Peyer's patch (tissue), 4 donors: ENCODE measurements around the gene JDP2. TPM values are rescaled to one million over a fixed set of nuclear protein-coding genes. Genes with fewer than 3 reads are reported as not detected.
A peak's percentile ranks its signal among the peaks of the same experiment; 100 is the strongest.

Experiments
- DNase-seq, 3 donors: peaks; one replicate each; pipeline ENCODE4 v3.0.0-alpha.2; 2017 to 2019
- H3K27ac ChIP-seq, 4 donors: fragments of 200-600 bp; sonication (generic); one replicate each; pipeline ENCODE4 v1.5.1; 2016 to 2019
- H3K27me3 ChIP-seq, 2 donors: fragments of 200-600 bp; sonication (generic); one replicate each; pipeline ENCODE4 v1.5.1; 2019
- H3K36me3 ChIP-seq, 3 donors: fragments of 200-600 bp; sonication (generic); one replicate each; pipeline ENCODE4 v1.5.1; 2016 to 2019
- H3K4me1 ChIP-seq, 4 donors: fragments of 200-600 bp; sonication (generic); one replicate each; pipeline ENCODE4 v1.5.1; 2016 to 2019
- H3K4me3 ChIP-seq, 4 donors: fragments of 200-600 bp; sonication (generic); 1 replicate in 3 of 4; 2 replicates in 1 of 4; pipeline ENCODE4 v1.5.1; 2016 to 2019; ENCODE audit warnings: mild to moderate bottlenecking in 1 of 4
- H3K9me3 ChIP-seq, 4 donors: fragments of 200-600 bp; sonication (generic); one replicate each; pipeline ENCODE4 v1.5.1; 2016 to 2019; ENCODE audit warnings: mild to moderate bottlenecking in 1 of 4
- POLR2A ChIP-seq, 2 donors: fragments of 450-650 bp; IDR thresholded peaks; one replicate each; pipeline ENCODE4 v1.5.1; 2017; ENCODE audit warnings: antibody characterized with exemption in 2 of 2, mild to moderate bottlenecking in 2 of 2, moderate library complexity in 2 of 2
- total RNA-seq, 4 donors: library from RNA; depleted of rRNA; stranded (reverse); fragments of >200 nt; gene quantifications; one replicate each; pipeline ENCODE4 v1.1.0, GENCODE V29; 2016
- TF ChIP-seq, protein P1 (sequence below), 6 experiments: fragments of 450-650 bp in 4 of 6; fragments of 200-600 bp in 2 of 6; sonication (generic) in 1 of 6; IDR thresholded peaks; one replicate each; pipeline ENCODE4 v1.5.1; 2017 to 2019; ENCODE audit warnings: antibody characterized with exemption in 6 of 6, mild to moderate bottlenecking in 3 of 6, moderate library complexity in 1 of 6

The JDP2 gene
- total RNA-seq, 4 donors from 2014 or later: 56.7 to 111 (median 67.2) TPM

DNA sequence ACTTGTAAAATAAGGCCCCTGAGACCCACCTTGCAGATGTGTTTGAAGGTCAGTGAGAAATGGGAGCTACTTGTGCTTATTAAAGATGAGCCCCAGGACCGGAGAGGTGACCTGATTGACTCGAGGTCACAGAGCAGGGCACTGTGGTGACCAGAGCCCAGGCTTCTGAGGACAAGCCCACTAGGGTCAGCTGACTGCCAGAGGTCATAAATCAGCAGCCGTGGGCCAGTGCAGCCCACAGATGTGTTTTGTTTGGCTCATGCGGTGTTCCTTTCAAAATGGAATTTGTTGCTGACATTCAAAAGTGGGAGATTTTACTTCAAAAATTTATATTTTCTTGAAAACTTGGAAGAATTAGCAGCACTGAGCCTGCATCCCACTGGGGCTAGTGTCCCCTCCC, 24.5 kb downstream of the JDP2 start:
- no peaks in the 10 kb centered on the region for H3K9me3 ChIP-seq
- H3K4me1 ChIP-seq: peaks cover 0 to 82% (median 8%) of the 10 kb centered on the region in 4 donors
- no peaks in the 10 kb centered on the region for H3K27me3 ChIP-seq
- no peak for DNase-seq
- peaks cover 0 to 5% (median 0%) of the 10 kb centered on the region in 3 donors for H3K36me3 ChIP-seq
- H3K27ac ChIP-seq: peak overlapping the region; percentile 51 to 77 (median 62)
- no peak overlapping the region for H3K4me3 ChIP-seq
- TF ChIP-seq, protein P1, sequence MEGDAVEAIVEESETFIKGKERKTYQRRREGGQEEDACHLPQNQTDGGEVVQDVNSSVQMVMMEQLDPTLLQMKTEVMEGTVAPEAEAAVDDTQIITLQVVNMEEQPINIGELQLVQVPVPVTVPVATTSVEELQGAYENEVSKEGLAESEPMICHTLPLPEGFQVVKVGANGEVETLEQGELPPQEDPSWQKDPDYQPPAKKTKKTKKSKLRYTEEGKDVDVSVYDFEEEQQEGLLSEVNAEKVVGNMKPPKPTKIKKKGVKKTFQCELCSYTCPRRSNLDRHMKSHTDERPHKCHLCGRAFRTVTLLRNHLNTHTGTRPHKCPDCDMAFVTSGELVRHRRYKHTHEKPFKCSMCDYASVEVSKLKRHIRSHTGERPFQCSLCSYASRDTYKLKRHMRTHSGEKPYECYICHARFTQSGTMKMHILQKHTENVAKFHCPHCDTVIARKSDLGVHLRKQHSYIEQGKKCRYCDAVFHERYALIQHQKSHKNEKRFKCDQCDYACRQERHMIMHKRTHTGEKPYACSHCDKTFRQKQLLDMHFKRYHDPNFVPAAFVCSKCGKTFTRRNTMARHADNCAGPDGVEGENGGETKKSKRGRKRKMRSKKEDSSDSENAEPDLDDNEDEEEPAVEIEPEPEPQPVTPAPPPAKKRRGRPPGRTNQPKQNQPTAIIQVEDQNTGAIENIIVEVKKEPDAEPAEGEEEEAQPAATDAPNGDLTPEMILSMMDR (IDR thresholded peaks at IDR 0.05): no peak
- no peak for TF ChIP-seq POLR2A (IDR thresholded peaks at IDR 0.05)

DNA sequence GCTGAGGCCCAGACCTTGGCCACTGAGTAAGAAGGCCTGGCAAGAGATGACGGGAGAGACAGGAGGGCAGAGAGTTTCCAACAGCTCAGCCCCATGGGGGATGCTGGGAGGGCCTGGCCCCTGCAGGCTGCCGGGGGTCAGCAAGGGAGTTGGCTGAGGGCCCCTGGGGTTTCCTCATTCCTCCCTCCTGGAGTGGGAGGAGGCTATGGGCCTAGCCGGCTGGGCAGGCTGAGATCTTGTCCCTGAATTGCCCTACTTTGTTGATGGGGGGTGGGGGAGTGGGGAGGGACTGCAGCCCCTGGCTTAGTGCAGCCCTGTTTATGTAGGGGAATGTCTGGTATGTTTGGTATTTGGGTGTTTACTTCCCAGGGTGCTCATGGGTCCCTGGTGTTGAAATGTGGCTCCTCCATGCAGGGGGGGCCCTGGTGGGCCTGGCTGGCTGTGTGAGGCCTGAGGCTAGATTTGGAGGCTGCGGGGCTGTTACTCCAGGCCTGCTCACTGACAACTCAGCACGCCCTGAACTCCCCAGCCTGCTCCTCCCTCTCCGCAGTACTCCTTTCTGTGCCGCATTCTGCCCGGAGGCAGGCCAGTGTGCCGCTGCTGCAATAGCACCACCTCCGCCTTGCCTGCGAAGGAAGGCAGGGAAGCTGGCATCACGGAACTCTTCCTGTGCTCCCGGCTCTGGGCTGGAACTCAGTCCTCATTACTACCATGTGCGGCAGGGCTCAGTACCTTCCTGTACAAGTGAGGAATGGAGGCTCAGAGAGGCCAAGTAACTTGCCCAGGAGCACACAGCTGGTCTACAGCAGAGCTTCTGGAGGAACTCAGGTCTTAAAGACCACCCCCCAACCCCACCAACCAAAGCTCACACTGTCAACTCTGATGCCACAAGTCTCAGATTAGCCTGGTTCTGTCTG, 25.3 kb downstream of the JDP2 start:
- Histone ChIP-seq H3K9me3 (no peaks in the 10 kb centered on the region), H3K4me3 (no peak overlapping the region), H3K36me3 (peaks cover 0 to 3% (median 0%) of the 10 kb centered on the region in 3 donors), H3K27me3 (no peaks in the 10 kb centered on the region), H3K4me1 (peaks cover 0 to 82% (median 8%) of the 10 kb centered on the region in 4 donors), H3K27ac (peak overlapping the region; percentile 51 to 77 (median 62))
- DNase-seq: no peak
- TF ChIP-seq, protein P1 (IDR thresholded peaks at IDR 0.05): no peak
- TF ChIP-seq POLR2A (IDR thresholded peaks at IDR 0.05): no peak

DNA sequence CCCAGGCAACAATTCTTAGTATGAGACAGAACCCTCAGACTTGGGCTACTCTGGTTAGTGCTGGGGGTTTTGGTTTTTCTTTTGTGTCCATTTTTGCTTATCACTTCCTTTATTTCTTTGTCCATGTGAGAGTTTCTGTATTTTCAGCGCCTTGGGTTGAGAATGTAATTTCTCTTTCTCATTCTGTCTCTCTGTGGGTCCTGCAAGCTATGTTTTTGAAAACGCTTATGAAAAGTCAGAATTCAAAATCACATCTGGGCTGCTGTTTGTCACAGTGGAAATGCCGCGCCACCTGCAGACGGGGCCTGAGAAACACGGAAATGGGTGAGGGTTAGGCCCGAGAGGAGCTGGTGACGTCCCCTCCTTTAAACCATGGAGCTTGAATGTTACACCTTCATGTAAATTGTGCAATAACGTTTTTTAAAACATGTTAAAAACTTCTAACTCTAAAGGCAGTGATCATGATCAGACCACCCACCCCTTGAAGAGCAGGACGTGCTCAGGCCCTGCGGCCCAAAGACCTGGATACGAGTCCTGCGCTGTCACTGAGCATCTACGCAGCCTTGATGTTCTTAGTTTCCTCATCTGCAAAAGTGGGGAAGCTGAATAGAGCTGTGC, 26.1 kb downstream of the JDP2 start:
- no peaks in the 10 kb centered on the region for H3K27me3 ChIP-seq
- no peaks in the 10 kb centered on the region for H3K9me3 ChIP-seq
- H3K4me3 ChIP-seq: no peak overlapping the region
- no peaks in the 10 kb centered on the region for H3K36me3 ChIP-seq
- TF ChIP-seq, protein P1 (IDR thresholded peaks at IDR 0.05): peak in 1 of 6 experiments; percentile 17
- no peak for TF ChIP-seq POLR2A (IDR thresholded peaks at IDR 0.05)
- peak overlapping the region; percentile 51 to 77 (median 62) for H3K27ac ChIP-seq
- H3K4me1 ChIP-seq: peaks cover 0 to 81% (median 9%) of the 10 kb centered on the region in 4 donors
- DNase-seq: peak in 1 of 3 donors; percentile 29

DNA sequence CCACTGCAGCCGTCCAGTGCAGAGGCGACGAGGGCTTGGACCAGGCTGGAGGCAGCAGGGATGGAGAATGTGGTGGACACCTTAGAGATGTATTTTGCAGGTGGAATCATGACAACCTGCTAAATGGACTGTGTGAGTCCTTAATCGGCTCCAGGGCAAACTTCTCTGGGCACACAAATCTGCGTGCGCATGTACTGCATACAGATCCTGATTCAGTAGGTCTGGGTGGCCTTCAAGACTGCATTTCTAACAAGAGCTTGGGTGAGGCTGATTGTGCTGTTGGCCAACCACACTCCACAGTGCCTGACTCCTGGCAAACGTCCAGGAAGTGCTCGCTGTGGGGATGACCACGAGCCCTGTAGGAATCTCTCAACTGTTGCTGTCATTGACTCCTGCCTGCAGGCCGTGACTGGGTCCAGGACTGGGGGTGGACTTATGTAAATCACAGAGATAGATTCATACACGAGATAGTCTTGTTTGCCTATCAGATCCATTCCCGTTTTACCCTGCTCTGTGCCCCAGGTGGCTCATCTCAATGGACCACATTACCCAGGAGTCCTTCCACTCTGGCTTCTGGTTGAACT, 27.2 kb downstream of the JDP2 start:
- Histone ChIP-seq H3K4me3 (no peak overlapping the region), H3K9me3 (no peaks in the 10 kb centered on the region), H3K4me1 (peaks cover 0 to 76% (median 5%) of the 10 kb centered on the region in 4 donors), H3K27ac (peak overlapping the region in 3 of 4 donors; percentile 1 to 25 (median 11)), H3K36me3 (no peaks in the 10 kb centered on the region), H3K27me3 (no peaks in the 10 kb centered on the region)
- peak in 1 of 3 donors; percentile 69 for DNase-seq
- TF ChIP-seq POLR2A (IDR thresholded peaks at IDR 0.05): no peak
- TF ChIP-seq, protein P1 (IDR thresholded peaks at IDR 0.05): no peak
